IMR-90 (cell line): ENCODE results near the gene AGPS.

Experiments used
- BHLHE40 ChIP-seq: fragments of 150-350 bp; IDR thresholded peaks from 2 replicates; pipeline ENCODE4 v1.6.1; 2016; ENCODE audit warnings: mild to moderate bottlenecking, low read depth, low read length
- FOS ChIP-seq: fragments of 150-350 bp; IDR thresholded peaks from 2 replicates; pipeline ENCODE4 v1.6.1; 2016; ENCODE audit warnings: low read depth, low read length
- MAFK ChIP-seq: IDR thresholded peaks from 2 replicates; pipeline ENCODE4 v1.6.1; 2012; ENCODE audit warnings: low read depth, low read length, improper control_type of control experiment
- MAZ ChIP-seq: IDR thresholded peaks from 2 replicates; pipeline ENCODE4 v1.6.1; 2012; ENCODE audit warnings: low read depth, mild to moderate bottlenecking, low read length, improper control_type of control experiment, moderate library complexity, borderline replicate concordance
- MXI1 ChIP-seq: IDR thresholded peaks from 2 replicates; pipeline ENCODE4 v1.6.1; 2012; ENCODE audit warnings: low read depth, mild to moderate bottlenecking, low read length, moderate library complexity, borderline replicate concordance
- NFE2L2 ChIP-seq: fragments of 150-350 bp; IDR thresholded peaks from 2 replicates; pipeline ENCODE4 v1.6.1; 2016; ENCODE audit warnings: low read depth, mild to moderate bottlenecking, low read length
- POLR2A ChIP-seq: IDR thresholded peaks from 2 replicates; pipeline ENCODE4 v1.6.1; 2012; ENCODE audit warnings: mild to moderate bottlenecking, low read depth, low read length
- RAD21 ChIP-seq: IDR thresholded peaks from 2 replicates; pipeline ENCODE4 v1.6.1; 2012; ENCODE audit warnings: low read length, improper control_type of control experiment
- RCOR1 ChIP-seq: IDR thresholded peaks from 2 replicates; pipeline ENCODE4 v1.6.1; 2012; ENCODE audit warnings: mild to moderate bottlenecking, low read length, improper control_type of control experiment; ENCODE audit not compliant: insufficient replicate concordance
- RFX5 ChIP-seq: IDR thresholded peaks from 2 replicates; pipeline ENCODE4 v1.8.0; 2012; ENCODE audit warnings: low read depth, mild to moderate bottlenecking, low read length, moderate library complexity
- SMC3 ChIP-seq: fragments of 150-350 bp; IDR thresholded peaks from 2 replicates; pipeline ENCODE4 v1.6.1; 2016; ENCODE audit warnings: low read depth, mild to moderate bottlenecking, antibody characterized with exemption, low read length, moderate library complexity
- TF ChIP-seq, protein P1 (sequence below): conservative IDR thresholded peaks from 2 replicates; pipeline ENCODE4 v1.5.1; 2012; ENCODE audit warnings: mild to moderate bottlenecking, low read depth, low read length, improper control_type of control experiment

DNA sequence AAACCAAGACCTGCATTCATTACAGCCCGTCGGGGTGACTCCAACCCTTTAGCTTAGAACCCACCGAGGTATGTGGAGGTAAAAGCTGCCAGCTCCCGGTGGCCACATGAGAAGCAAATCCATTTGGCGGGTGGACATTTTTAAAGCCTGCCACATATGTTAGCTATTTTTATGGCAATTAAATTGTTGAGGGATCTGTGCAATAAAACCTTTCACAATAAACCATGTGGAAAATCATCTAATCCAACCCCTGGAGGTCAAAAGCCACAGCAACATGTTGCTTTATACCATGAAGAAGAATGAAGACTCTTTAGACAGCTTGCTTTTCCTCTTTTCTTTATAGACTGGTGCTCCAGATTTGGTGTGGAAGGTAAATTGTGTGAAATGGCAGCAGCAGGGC, 176.3 kb downstream of the AGPS start:
- no peak for TF ChIP-seq SMC3
- TF ChIP-seq BHLHE40 = no peak
- TF ChIP-seq, protein P1, sequence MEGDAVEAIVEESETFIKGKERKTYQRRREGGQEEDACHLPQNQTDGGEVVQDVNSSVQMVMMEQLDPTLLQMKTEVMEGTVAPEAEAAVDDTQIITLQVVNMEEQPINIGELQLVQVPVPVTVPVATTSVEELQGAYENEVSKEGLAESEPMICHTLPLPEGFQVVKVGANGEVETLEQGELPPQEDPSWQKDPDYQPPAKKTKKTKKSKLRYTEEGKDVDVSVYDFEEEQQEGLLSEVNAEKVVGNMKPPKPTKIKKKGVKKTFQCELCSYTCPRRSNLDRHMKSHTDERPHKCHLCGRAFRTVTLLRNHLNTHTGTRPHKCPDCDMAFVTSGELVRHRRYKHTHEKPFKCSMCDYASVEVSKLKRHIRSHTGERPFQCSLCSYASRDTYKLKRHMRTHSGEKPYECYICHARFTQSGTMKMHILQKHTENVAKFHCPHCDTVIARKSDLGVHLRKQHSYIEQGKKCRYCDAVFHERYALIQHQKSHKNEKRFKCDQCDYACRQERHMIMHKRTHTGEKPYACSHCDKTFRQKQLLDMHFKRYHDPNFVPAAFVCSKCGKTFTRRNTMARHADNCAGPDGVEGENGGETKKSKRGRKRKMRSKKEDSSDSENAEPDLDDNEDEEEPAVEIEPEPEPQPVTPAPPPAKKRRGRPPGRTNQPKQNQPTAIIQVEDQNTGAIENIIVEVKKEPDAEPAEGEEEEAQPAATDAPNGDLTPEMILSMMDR = no peak
- TF ChIP-seq MAZ = no peak
- TF ChIP-seq POLR2A = no peak
- no peak for TF ChIP-seq RAD21
- TF ChIP-seq RCOR1 = no peak
- no peak for TF ChIP-seq MAFK
- no peak for TF ChIP-seq FOS
- no peak for TF ChIP-seq NFE2L2
- TF ChIP-seq RFX5 = no peak
- TF ChIP-seq MXI1 = no peak
